A673 (cell line): ENCODE results near the gene PRKCB.

Experiments used
- CTCF ChIP-seq: fragments of 300-800, 200-600 bp; sonication (generic); conservative IDR thresholded peaks from 2 replicates; pipeline ENCODE4 v1.5.1; 2017; ENCODE audit warnings: low read depth, mild to moderate bottlenecking, antibody characterized with exemption, low read length, moderate library complexity, mixed read lengths
- EZH2 ChIP-seq: fragments of 200-600 bp; sonication (generic); IDR thresholded peaks from 2 replicates; pipeline ENCODE4 v1.6.1; 2017; ENCODE audit warnings: borderline replicate concordance, low read depth, mild to moderate bottlenecking, mixed read lengths, antibody characterized with exemption, low read length; ENCODE audit not compliant: poor library complexity, severe bottlenecking

DNA sequence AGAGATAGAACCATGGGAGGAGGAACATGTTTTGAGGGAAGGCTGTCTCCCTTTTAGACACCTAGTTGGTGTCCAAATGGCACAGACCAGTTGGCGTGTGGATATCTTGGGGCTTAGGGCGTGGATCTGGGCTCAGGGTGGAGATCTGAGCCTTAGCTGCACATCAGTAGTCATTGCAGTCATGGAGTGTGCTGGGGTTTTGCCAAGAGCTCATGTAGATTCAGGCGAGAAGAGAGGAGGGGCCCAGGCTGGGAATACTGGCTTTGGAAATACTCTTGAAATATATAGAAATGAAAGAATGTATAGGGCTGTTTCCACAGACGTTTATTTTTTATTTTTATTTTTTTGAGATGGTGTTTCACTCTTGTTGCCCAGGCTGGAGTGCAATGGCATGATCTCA lies 92.0 kb downstream of the PRKCB start:
- TF ChIP-seq CTCF (no peak), EZH2 (no peak)
